GM23338 (cell line): ENCODE data around the gene NCAN. TPM values are rescaled to one million over a fixed set of nuclear protein-coding genes. Genes with fewer than 3 reads are reported as not detected.

ENCODE experiments used
- ATAC-seq: fragments of 200-7000 bp; cut with Tn5 transposase; 3 replicates; pipeline ENCODE4 v1.9.1; 2020
- DNase-seq: peaks from one replicate; pipeline ENCODE4 v3.0.0-alpha.2; 2015; ENCODE audit warnings: low spot score
- H2AFZ ChIP-seq: fragments of 200-600 bp; sonication (generic); 2 replicates; pipeline ENCODE4 v1.8.0; 2016; ENCODE audit warnings: antibody characterized with exemption, mild to moderate bottlenecking, moderate library complexity
- H3F3A ChIP-seq: fragments of 200-600 bp; sonication (generic); replicated peaks from 2 replicates; pipeline ENCODE4 v1.8.0; 2017; ENCODE audit warnings: antibody characterized with exemption, mixed run types, low read depth
- H3K27ac ChIP-seq: fragments of 200-600 bp; sonication (generic); 2 replicates; pipeline ENCODE4 v1.6.1; 2016; ENCODE audit warnings: low read depth
- H3K27me3 ChIP-seq: fragments of 200-600 bp; sonication (generic); 2 replicates; pipeline ENCODE4 v1.8.0; 2016; ENCODE audit warnings: mild to moderate bottlenecking, mixed run types, moderate library complexity; ENCODE audit not compliant: insufficient read depth
- H3K36me3 ChIP-seq: fragments of 200-600 bp; sonication (generic); 2 replicates; pipeline ENCODE4 v1.8.0; 2016; ENCODE audit warnings: mild to moderate bottlenecking; ENCODE audit not compliant: insufficient read depth
- H3K4me1 ChIP-seq: fragments of 200-600 bp; sonication (generic); 2 replicates; pipeline ENCODE4 v1.8.0; 2016; ENCODE audit warnings: mild to moderate bottlenecking, moderate library complexity; ENCODE audit not compliant: insufficient read depth
- H3K4me2 ChIP-seq: fragments of 200-600 bp; sonication (generic); 2 replicates; pipeline ENCODE4 v1.7.1; 2017; ENCODE audit warnings: mixed run types
- H3K4me3 ChIP-seq: fragments of 200-600 bp; sonication (generic); 2 replicates; pipeline ENCODE4 v1.6.1; 2016; ENCODE audit warnings: mixed run types
- H3K79me2 ChIP-seq: fragments of 200-600 bp; sonication (generic); replicated peaks from 2 replicates; pipeline ENCODE4 v1.8.0; 2017; ENCODE audit warnings: mild to moderate bottlenecking; ENCODE audit not compliant: insufficient read depth
- H3K9me2 ChIP-seq: fragments of 200-600 bp; sonication (generic); 2 replicates; pipeline ENCODE4 v1.8.0; 2017; ENCODE audit not compliant: insufficient read depth
- H4K20me1 ChIP-seq: fragments of 200-600 bp; sonication (generic); replicated peaks from 2 replicates; pipeline ENCODE4 v1.8.0; 2017; ENCODE audit warnings: mild to moderate bottlenecking; ENCODE audit not compliant: insufficient read depth
- H3K27ac Mint-ChIP-seq: 2 replicates; pipeline ENCODE4 v1.8.0; 2020; ENCODE audit warnings: inconsistent platforms, mild to moderate bottlenecking, moderate library complexity, mixed read lengths
- H3K27me3 Mint-ChIP-seq: 3 replicates; pipeline ENCODE4 v1.8.0; 2022; ENCODE audit warnings: low read depth, mild to moderate bottlenecking, moderate library complexity, mixed read lengths, inconsistent platforms; ENCODE audit not compliant: insufficient read depth, poor library complexity
- H3K36me3 Mint-ChIP-seq: 3 replicates; pipeline ENCODE4 v1.8.0; 2021; ENCODE audit warnings: low read depth, mild to moderate bottlenecking, inconsistent platforms, moderate library complexity, mixed read lengths
- H3K4me1 Mint-ChIP-seq: 3 replicates; pipeline ENCODE4 v1.8.0; 2020; ENCODE audit warnings: mild to moderate bottlenecking, inconsistent platforms, mixed read lengths
- H3K4me3 Mint-ChIP-seq: 3 replicates; pipeline ENCODE4 v1.8.0; 2021; ENCODE audit warnings: moderate library complexity, mild to moderate bottlenecking, inconsistent platforms, mixed read lengths
- H3K9me3 Mint-ChIP-seq: 3 replicates; pipeline ENCODE4 v1.8.0; 2020; ENCODE audit warnings: moderate library complexity, mild to moderate bottlenecking, inconsistent platforms, mixed read lengths
- CREB1 ChIP-seq: fragments of 250-450 bp; sonication (Bioruptor Pico); IDR thresholded peaks from 2 replicates; pipeline ENCODE4 v1.5.0; 2020; ENCODE audit warnings: low read depth, mild to moderate bottlenecking, moderate library complexity
- CTCF ChIP-seq, 2 experiments: fragments of 200-600 bp in 1 of 2; sonication (generic) in 1 of 2; conservative IDR thresholded peaks; 2 replicates each; pipeline versions ENCODE4 v1.5.1 to v1.6.1; 2016 to 2017; ENCODE audit warnings: antibody characterized with exemption in 2 of 2, low read depth in 2 of 2, mild to moderate bottlenecking in 2 of 2, moderate library complexity in 1 of 2
- ETS1 ChIP-seq: IDR thresholded peaks from 2 replicates; pipeline ENCODE4 v1.6.1; 2016; ENCODE audit warnings: antibody characterized with exemption
- EZH2 ChIP-seq: fragments of 200-600 bp; sonication (generic); IDR thresholded peaks from one replicate; pipeline ENCODE4 v1.8.0; 2017; ENCODE audit warnings: antibody characterized with exemption, mild to moderate bottlenecking, low read depth; ENCODE audit not compliant: unreplicated experiment
- EZH2phosphoT487 ChIP-seq: fragments of 200-600 bp; sonication (generic); IDR thresholded peaks from one replicate; pipeline ENCODE4 v1.8.1; 2018; ENCODE audit warnings: antibody characterized with exemption; ENCODE audit not compliant: unreplicated experiment
- JUNB ChIP-seq: IDR thresholded peaks from one replicate; pipeline ENCODE4 v1.6.1; 2016; ENCODE audit warnings: antibody characterized with exemption; ENCODE audit not compliant: unreplicated experiment
- NANOG ChIP-seq: IDR thresholded peaks from 2 replicates; pipeline ENCODE4 v1.6.1; 2016; ENCODE audit warnings: antibody characterized with exemption, borderline replicate concordance
- POLR2AphosphoS5 ChIP-seq: IDR thresholded peaks from 2 replicates; pipeline ENCODE4 v1.6.1; 2016; ENCODE audit warnings: antibody characterized with exemption, low read depth
- REST ChIP-seq: IDR thresholded peaks from one replicate; pipeline ENCODE4 v1.6.1; 2018; ENCODE audit warnings: antibody characterized with exemption; ENCODE audit not compliant: unreplicated experiment
- STAT1 ChIP-seq: IDR thresholded peaks from one replicate; pipeline ENCODE4 v1.6.1; 2016; ENCODE audit warnings: antibody characterized with exemption; ENCODE audit not compliant: unreplicated experiment
- ZNF114 ChIP-seq: fragments of 250-450 bp; sonication (Bioruptor Pico); IDR thresholded peaks from 2 replicates; pipeline ENCODE4 v1.5.0; 2020; ENCODE audit warnings: mild to moderate bottlenecking, moderate library complexity
- ZNF331 ChIP-seq: fragments of 250-450 bp; sonication (Bioruptor Pico); IDR thresholded peaks from 2 replicates; pipeline ENCODE4 v1.5.0; 2020; ENCODE audit warnings: low read depth, mild to moderate bottlenecking, moderate library complexity
- ZNF462 ChIP-seq: fragments of 250-450 bp; sonication (Bioruptor Pico); IDR thresholded peaks from 2 replicates; pipeline ENCODE4 v1.5.0; 2020; ENCODE audit warnings: mild to moderate bottlenecking, moderate library complexity
- polyA plus RNA-seq: library from polyadenylated mRNA; unstranded; fragments of >200 nt; fragmentation: Nextera tagmentation; extraction: Ambion mirVana; gene quantifications from 2 replicates; pipeline ENCODE4 v1.2.1, GENCODE V29; 2016
- total RNA-seq: library from RNA; depleted of rRNA; stranded (reverse); fragments of >200 nt; shearing (Covaris generic); gene quantifications from 2 replicates; pipeline ENCODE4 v1.2.3, GENCODE V29; 2014

The NCAN gene
- total and polyA plus RNA-seq, 2 experiments from 2014 or later: 1.8 to 9.4 TPM

- DNase-seq: no peak
- Histone ChIP-seq H2AFZ (no peak overlapping the region), H3F3A (no peaks in the 10 kb centered on the region), H4K20me1 (peaks cover 3% of the 10 kb centered on the region; the same call in 1 of the 2 replicates), H3K27ac (no peak overlapping the region), H3K79me2 (no peaks in the 10 kb centered on the region), H3K27me3 (peaks cover 62% of the 10 kb centered on the region), H3K36me3 (no peaks in the 10 kb centered on the region), H3K4me3 (no peak overlapping the region), H3K9me2 (no peaks in the 10 kb centered on the region), H3K4me1 (peaks cover 3% of the 10 kb centered on the region; the same call in 1 of the 2 replicates), H3K4me2 (peak overlapping the region; percentile 20; the same call in 1 of the 2 replicates)
- Mint-ChIP-seq H3K9me3 (no peaks in the 10 kb centered on the region), H3K36me3 (no peaks in the 10 kb centered on the region), H3K27ac (no peak overlapping the region), H3K4me3 (peak overlapping the region; percentile 2; the same call in 2 of the 3 replicates), H3K27me3 (peaks cover 56% of the 10 kb centered on the region), H3K4me1 (peaks cover 12% of the 10 kb centered on the region)
- no peak for ATAC-seq
- no peak for TF ChIP-seq ZNF462 (CRISPR knock-in tag)
- no peak for TF ChIP-seq POLR2AphosphoS5
- TF ChIP-seq NANOG: no peak
- TF ChIP-seq REST: no peak
- TF ChIP-seq EZH2phosphoT487: no peak
- TF ChIP-seq CTCF (conservative IDR thresholded peaks at IDR 0.05; ENCODE audit: low read depth in 2 of 2): no peak
- no peak for TF ChIP-seq CREB1 (CRISPR knock-in tag)
- TF ChIP-seq EZH2: no peak
- no peak for TF ChIP-seq JUNB
- TF ChIP-seq ZNF114 (CRISPR knock-in tag): no peak
- no peak for TF ChIP-seq STAT1
- TF ChIP-seq ETS1: no peak
- no peak for TF ChIP-seq ZNF331
These were observed 1.8 kb downstream of the NCAN start for GRCh38 chr19:19213426-19214158.
